Liver (tissue), 3 donors: ENCODE results near the gene ESD.

Experiments used
- EGR1 ChIP-seq, 2 donors: IDR thresholded peaks; 2 replicates each; pipeline ENCODE4 v1.6.1; 2016 to 2018; ENCODE audit warnings: antibody characterized with exemption in 2 of 2, low read depth in 2 of 2
- FOXA1 ChIP-seq: IDR thresholded peaks from 2 replicates; pipeline ENCODE4 v1.6.1; 2016; ENCODE audit warnings: antibody characterized with exemption
- HNF4G ChIP-seq: IDR thresholded peaks from 2 replicates; pipeline ENCODE4 v1.6.1; 2016; ENCODE audit warnings: antibody characterized with exemption
- RAD21 ChIP-seq, 2 donors: IDR thresholded peaks; 2 replicates each; pipeline ENCODE4 v1.6.1; 2016; ENCODE audit warnings: antibody characterized with exemption in 2 of 2, mild to moderate bottlenecking in 2 of 2
- REST ChIP-seq: IDR thresholded peaks from 2 replicates; pipeline ENCODE4 v1.6.1; 2016; ENCODE audit warnings: antibody characterized with exemption, mild to moderate bottlenecking
- YY1 ChIP-seq: IDR thresholded peaks from 2 replicates; pipeline ENCODE4 v1.6.1; 2016; ENCODE audit warnings: antibody characterized with exemption, mild to moderate bottlenecking
- TF ChIP-seq, protein P1 (sequence below): fragments of 150-350 bp; IDR thresholded peaks from 2 replicates; pipeline ENCODE4 v1.5.1; 2017; ENCODE audit warnings: improper control_type of control experiment, low read depth, low read length; ENCODE audit not compliant: missing input control
- TF ChIP-seq, protein P2 (sequence below): IDR thresholded peaks from 2 replicates; pipeline ENCODE4 v1.6.1; 2016; ENCODE audit warnings: antibody characterized with exemption
- donor health status: healthy.
- donor health status: healthy.

GRCh38 chr13:46817095-46817494, 20.1 kb upstream of the ESD start:
- TF ChIP-seq, protein P1, sequence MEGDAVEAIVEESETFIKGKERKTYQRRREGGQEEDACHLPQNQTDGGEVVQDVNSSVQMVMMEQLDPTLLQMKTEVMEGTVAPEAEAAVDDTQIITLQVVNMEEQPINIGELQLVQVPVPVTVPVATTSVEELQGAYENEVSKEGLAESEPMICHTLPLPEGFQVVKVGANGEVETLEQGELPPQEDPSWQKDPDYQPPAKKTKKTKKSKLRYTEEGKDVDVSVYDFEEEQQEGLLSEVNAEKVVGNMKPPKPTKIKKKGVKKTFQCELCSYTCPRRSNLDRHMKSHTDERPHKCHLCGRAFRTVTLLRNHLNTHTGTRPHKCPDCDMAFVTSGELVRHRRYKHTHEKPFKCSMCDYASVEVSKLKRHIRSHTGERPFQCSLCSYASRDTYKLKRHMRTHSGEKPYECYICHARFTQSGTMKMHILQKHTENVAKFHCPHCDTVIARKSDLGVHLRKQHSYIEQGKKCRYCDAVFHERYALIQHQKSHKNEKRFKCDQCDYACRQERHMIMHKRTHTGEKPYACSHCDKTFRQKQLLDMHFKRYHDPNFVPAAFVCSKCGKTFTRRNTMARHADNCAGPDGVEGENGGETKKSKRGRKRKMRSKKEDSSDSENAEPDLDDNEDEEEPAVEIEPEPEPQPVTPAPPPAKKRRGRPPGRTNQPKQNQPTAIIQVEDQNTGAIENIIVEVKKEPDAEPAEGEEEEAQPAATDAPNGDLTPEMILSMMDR = no peak
- TF ChIP-seq REST (no peak), EGR1 (IDR thresholded peaks at IDR 0.05; ENCODE audit: low read depth in 2 of 2) (no peak), HNF4G (no peak), YY1 (no peak), RAD21 (IDR thresholded peaks at IDR 0.05) (no peak), FOXA1 (no peak)
- TF ChIP-seq, protein P2, sequence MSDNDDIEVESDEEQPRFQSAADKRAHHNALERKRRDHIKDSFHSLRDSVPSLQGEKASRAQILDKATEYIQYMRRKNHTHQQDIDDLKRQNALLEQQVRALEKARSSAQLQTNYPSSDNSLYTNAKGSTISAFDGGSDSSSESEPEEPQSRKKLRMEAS = no peak
